ENCODE measurements around the gene SNX25. TPM values are rescaled to one million over a fixed set of nuclear protein-coding genes. Genes with fewer than 3 reads are reported as not detected.

SNX25 gene
- total RNA-seq, 1 experiment from 2014 or later, result 8.4 TPM

DNA sequence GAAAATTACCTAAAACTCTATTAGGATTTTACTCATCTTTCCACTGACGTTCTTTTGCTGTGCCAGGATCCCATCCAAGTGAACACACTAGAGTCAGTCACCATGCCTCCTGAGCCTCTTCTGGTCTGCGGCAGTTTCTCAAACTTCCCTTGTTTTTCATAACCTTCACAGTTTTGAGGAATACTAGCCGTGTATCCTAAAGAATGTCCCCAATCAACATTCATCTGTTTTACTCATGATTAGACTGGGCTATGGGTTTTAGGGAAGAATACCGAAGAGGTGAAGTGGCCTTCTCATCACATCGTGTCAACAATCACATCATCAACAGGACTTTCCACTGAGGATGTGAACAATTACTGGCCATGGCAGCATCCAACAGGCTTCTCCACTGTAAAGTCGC is 181.5 kb downstream of the SNX25 start:
- ATAC-seq, result no peak
- H3K4me3 ChIP-seq (ENCODE audit: low read length), result no peak overlapping the region
- H3K36me3 ChIP-seq (ENCODE audit: low read depth, low read length), result no peaks in the 10 kb centered on the region
- H3K9me2 ChIP-seq (replicated peaks; ENCODE audit: low read length), result no peaks in the 10 kb centered on the region
- no peak overlapping the region for H2AFZ ChIP-seq (ENCODE audit: low read length)
- peaks cover 15% of the 10 kb centered on the region for H3K4me1 ChIP-seq (ENCODE audit: insufficient read depth, low read length)
- no peak overlapping the region for H3K9ac ChIP-seq (ENCODE audit: low read length)
- no peak for DNase-seq
- intact Hi-C loops (cut with micrococcal nuclease), result no loop called here
- H3K4me2 ChIP-seq (ENCODE audit: low read length), result no peak overlapping the region
- no peaks in the 10 kb centered on the region for H3F3A ChIP-seq (ENCODE audit: low read length, unreplicated experiment)
- no TSS peak for BruUV-seq (replicated peaks)
- no peak overlapping the region for H3K27ac ChIP-seq (ENCODE audit: low read length)
- ChIA-PET CTCF (no interaction called here), POLR2A (ENCODE audit: unreplicated experiment) (no interaction called here)
- H3K27me3 ChIP-seq (ENCODE audit: low read length), result no peaks in the 10 kb centered on the region
- TF ChIP-seq EZH2phosphoT487 (IDR thresholded peaks at IDR 0.05; ENCODE audit: borderline replicate concordance, low read length) (no peak), EZH2 (IDR thresholded peaks at IDR 0.05; ENCODE audit: low read length, unreplicated experiment) (no peak)
- TF ChIP-seq, protein P1, sequence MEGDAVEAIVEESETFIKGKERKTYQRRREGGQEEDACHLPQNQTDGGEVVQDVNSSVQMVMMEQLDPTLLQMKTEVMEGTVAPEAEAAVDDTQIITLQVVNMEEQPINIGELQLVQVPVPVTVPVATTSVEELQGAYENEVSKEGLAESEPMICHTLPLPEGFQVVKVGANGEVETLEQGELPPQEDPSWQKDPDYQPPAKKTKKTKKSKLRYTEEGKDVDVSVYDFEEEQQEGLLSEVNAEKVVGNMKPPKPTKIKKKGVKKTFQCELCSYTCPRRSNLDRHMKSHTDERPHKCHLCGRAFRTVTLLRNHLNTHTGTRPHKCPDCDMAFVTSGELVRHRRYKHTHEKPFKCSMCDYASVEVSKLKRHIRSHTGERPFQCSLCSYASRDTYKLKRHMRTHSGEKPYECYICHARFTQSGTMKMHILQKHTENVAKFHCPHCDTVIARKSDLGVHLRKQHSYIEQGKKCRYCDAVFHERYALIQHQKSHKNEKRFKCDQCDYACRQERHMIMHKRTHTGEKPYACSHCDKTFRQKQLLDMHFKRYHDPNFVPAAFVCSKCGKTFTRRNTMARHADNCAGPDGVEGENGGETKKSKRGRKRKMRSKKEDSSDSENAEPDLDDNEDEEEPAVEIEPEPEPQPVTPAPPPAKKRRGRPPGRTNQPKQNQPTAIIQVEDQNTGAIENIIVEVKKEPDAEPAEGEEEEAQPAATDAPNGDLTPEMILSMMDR (conservative IDR thresholded peaks at IDR 0.05; ENCODE audit: low read depth, low read length), result no peak
- H3K9me3 ChIP-seq (ENCODE audit: low read length), result no peaks in the 10 kb centered on the region
- no peaks in the 10 kb centered on the region for H4K20me1 ChIP-seq (ENCODE audit: low read length)
- H3K79me2 ChIP-seq (ENCODE audit: low read length), result no peaks in the 10 kb centered on the region

- H3K9ac ChIP-seq (ENCODE audit: low read length), result no peak overlapping the region
- no peak overlapping the region for H3K4me2 ChIP-seq (ENCODE audit: low read length)
- ChIA-PET CTCF (no interaction called here), POLR2A (ENCODE audit: unreplicated experiment) (no interaction called here)
- H3K79me2 ChIP-seq (ENCODE audit: low read length), result no peaks in the 10 kb centered on the region
- no peaks in the 10 kb centered on the region for H3K9me3 ChIP-seq (ENCODE audit: low read length)
- no peaks in the 10 kb centered on the region for H3K36me3 ChIP-seq (ENCODE audit: low read depth, low read length)
- H3F3A ChIP-seq (ENCODE audit: low read length, unreplicated experiment), result no peaks in the 10 kb centered on the region
- no peak overlapping the region for H3K4me3 ChIP-seq (ENCODE audit: low read length)
- no peak for ATAC-seq
- no peaks in the 10 kb centered on the region for H3K9me2 ChIP-seq (replicated peaks; ENCODE audit: low read length)
- no peak for DNase-seq
- TF ChIP-seq EZH2phosphoT487 (IDR thresholded peaks at IDR 0.05; ENCODE audit: borderline replicate concordance, low read length), result no peak
- TF ChIP-seq, protein P1 (conservative IDR thresholded peaks at IDR 0.05; ENCODE audit: low read depth, low read length), result no peak
- no peak for TF ChIP-seq EZH2 (IDR thresholded peaks at IDR 0.05; ENCODE audit: low read length, unreplicated experiment)
- H2AFZ ChIP-seq (ENCODE audit: low read length), result no peak overlapping the region
- no peak overlapping the region for H3K27ac ChIP-seq (ENCODE audit: low read length)
- no peaks in the 10 kb centered on the region for H4K20me1 ChIP-seq (ENCODE audit: low read length)
- no TSS peak for BruUV-seq (replicated peaks)
- peaks cover 18% of the 10 kb centered on the region for H3K4me1 ChIP-seq (ENCODE audit: insufficient read depth, low read length)
- H3K27me3 ChIP-seq (ENCODE audit: low read length), result no peaks in the 10 kb centered on the region
- intact Hi-C loops (cut with micrococcal nuclease), result no loop called here
Observed at GRCh38 chr4:185392156-185392555, 182.8 kb downstream of the SNX25 start.

DNA sequence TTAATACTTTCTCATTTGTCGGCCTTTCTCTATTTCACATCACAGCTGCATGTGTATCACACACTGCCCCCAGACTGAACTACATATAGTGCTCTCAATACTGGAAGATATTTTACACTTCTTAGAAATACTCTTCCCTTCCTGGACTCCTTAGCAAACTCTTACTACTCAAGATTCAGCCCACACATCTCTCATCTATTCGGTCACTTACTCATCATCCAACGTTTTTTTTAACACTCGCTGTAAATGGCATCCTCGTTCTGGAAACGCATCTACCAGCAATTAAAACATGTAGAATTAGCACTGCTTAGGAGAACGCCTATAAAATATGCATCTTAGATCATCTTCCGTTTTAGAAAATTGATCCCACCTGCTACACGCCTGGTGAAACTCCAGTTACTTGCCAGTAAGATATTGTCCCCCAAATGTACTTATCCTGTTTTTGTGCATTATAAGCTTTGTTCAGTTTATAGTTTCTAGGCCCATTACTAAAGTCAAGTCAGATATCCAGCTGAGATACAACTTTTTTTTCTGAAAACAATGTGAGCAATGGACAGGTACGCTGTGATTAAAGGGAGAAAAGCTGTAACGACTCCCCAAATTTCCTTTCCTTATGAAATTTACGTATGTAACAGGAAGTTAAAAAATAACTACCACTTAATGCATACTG is 185.3 kb downstream of the SNX25 start:
- no TSS peak for BruUV-seq (replicated peaks)
- H3K9ac ChIP-seq (ENCODE audit: low read length), result peak overlapping the region; percentile 89
- TF ChIP-seq, protein P1 (conservative IDR thresholded peaks at IDR 0.05; ENCODE audit: low read depth, low read length), result no peak
- TF ChIP-seq EZH2 (IDR thresholded peaks at IDR 0.05; ENCODE audit: low read length, unreplicated experiment), result no peak
- no peak for TF ChIP-seq EZH2phosphoT487 (IDR thresholded peaks at IDR 0.05; ENCODE audit: borderline replicate concordance, low read length)
- CTCF ChIA-PET, result no interaction called here
- H3K4me1 ChIP-seq (ENCODE audit: insufficient read depth, low read length), result peaks cover 26% of the 10 kb centered on the region
- peak overlapping the region; percentile 95 for H3K27ac ChIP-seq (ENCODE audit: low read length)
- no peaks in the 10 kb centered on the region for H3F3A ChIP-seq (ENCODE audit: low read length, unreplicated experiment)
- intact Hi-C loops (cut with micrococcal nuclease), result loop anchor here (5.0 kb wide), 1 partner anchor 192 kb away; the partner anchor contains the start of gene CFAP97
- H3K4me2 ChIP-seq (ENCODE audit: low read length), result peak overlapping the region; percentile 84
- no peaks in the 10 kb centered on the region for H3K9me3 ChIP-seq (ENCODE audit: low read length)
- no peaks in the 10 kb centered on the region for H3K27me3 ChIP-seq (ENCODE audit: low read length)
- H3K9me2 ChIP-seq (replicated peaks; ENCODE audit: low read length), result no peaks in the 10 kb centered on the region
- POLR2A ChIA-PET (ENCODE audit: unreplicated experiment), result interaction anchor here (1.5 kb wide), 1 partner anchor 89 kb away, joined by 8 read pairs; no protein-coding TSS in a partner anchor
- DNase-seq, result peak; percentile 9
- H3K79me2 ChIP-seq (ENCODE audit: low read length), result no peaks in the 10 kb centered on the region
- no peak for ATAC-seq
- peak overlapping the region; percentile 66 for H3K4me3 ChIP-seq (ENCODE audit: low read length)
- no peaks in the 10 kb centered on the region for H3K36me3 ChIP-seq (ENCODE audit: low read depth, low read length)
- no peaks in the 10 kb centered on the region for H4K20me1 ChIP-seq (ENCODE audit: low read length)
- peak overlapping the region; percentile 87 for H2AFZ ChIP-seq (ENCODE audit: low read length)

All from PC-3 (cell line).